HG02885 (cell line): ENCODE data around the gene NPR2.

Experiments
- ATAC-seq: cut with Tn5 transposase; IDR thresholded peaks from one replicate; pipeline ENCODE4 v1.9.1; 2021; ENCODE audit warnings: mild to moderate bottlenecking; ENCODE audit not compliant: unreplicated experiment, poor library complexity

The NPR2 gene

GRCh38 chr9:35797311-35798109, 6.1 kb downstream of the NPR2 start:
- ATAC-seq: no peak

- ATAC-seq: no peak
Observed at GRCh38 chr9:35798658-35799374, 7.4 kb downstream of the NPR2 start.

GRCh38 chr9:35800530-35800929, 9.1 kb downstream of the NPR2 start:
- ATAC-seq: no peak

GRCh38 chr9:35801328-35802128, 10.1 kb downstream of the NPR2 start:
- no peak for ATAC-seq

- ATAC-seq: no peak
Observed at GRCh38 chr9:35806101-35806500, 14.7 kb downstream of the NPR2 start.

GRCh38 chr9:35808433-35808832, 17.0 kb downstream of the NPR2 start:
- no peak for ATAC-seq

- ATAC-seq: no peak
Observed at GRCh38 chr9:35810122-35810521, 18.7 kb downstream of the NPR2 start.

- ATAC-seq: no peak
Observed at GRCh38 chr9:35811381-35812024, 20.1 kb downstream of the NPR2 start.

GRCh38 chr9:35812025-35812602, 20.7 kb downstream of the NPR2 start, which contains the start of gene SPAG8:
TSS of gene SPAG8 (minus strand) at chr9:35812262. CDS start at chr9:35812147, 115 bp downstream.
- ATAC-seq: peak; percentile 65

- no peak for ATAC-seq
Observed at GRCh38 chr9:35813434-35814105, 22.2 kb downstream of the NPR2 start.

GRCh38 chr9:35814106-35814840, 22.9 kb downstream of the NPR2 start:
- peak; percentile 24 for ATAC-seq

GRCh38 chr9:35814841-35815543, 23.6 kb downstream of the NPR2 start, which contains the start of gene HINT2:
TSS of gene HINT2 (minus strand) at chr9:35815042. CDS start at chr9:35814979, 63 bp downstream.
- ATAC-seq: peak; percentile 80

- no peak for ATAC-seq
Observed at GRCh38 chr9:35816708-35817107, 25.3 kb downstream of the NPR2 start.

GRCh38 chr9:35818341-35818740, 26.9 kb downstream of the NPR2 start:
- ATAC-seq: no peak

GRCh38 chr9:35820076-35820475, 28.7 kb downstream of the NPR2 start:
- ATAC-seq: no peak

- no peak for ATAC-seq
Observed at GRCh38 chr9:35822926-35823325, 31.5 kb downstream of the NPR2 start.

GRCh38 chr9:35826071-35826701, 34.8 kb downstream of the NPR2 start:
- ATAC-seq: peak; percentile 49

GRCh38 chr9:35827486-35827885, 36.1 kb downstream of the NPR2 start:
- ATAC-seq: no peak
